Muscle of arm (tissue), 12 donors: ENCODE data around the gene POLE. TPM values are rescaled to one million over a fixed set of nuclear protein-coding genes. Genes with fewer than 3 reads are reported as not detected.

Experiments
- DNase-seq: peaks from one replicate; pipeline ENCODE4 v3.0.0-alpha.2; 2013
- polyA plus RNA-seq, 12 donors: library from polyadenylated mRNA; unstranded; fragments of 120-200 nt; gene quantifications; one replicate each; pipeline ENCODE4 v1.2.1, GENCODE V29; 2013; ENCODE audit not compliant: insufficient read length in 12 of 12

POLE gene
- polyA plus RNA-seq, 12 donors, result 20.6 to 61.5 (median 27.2) TPM; not detected in 1

DNA sequence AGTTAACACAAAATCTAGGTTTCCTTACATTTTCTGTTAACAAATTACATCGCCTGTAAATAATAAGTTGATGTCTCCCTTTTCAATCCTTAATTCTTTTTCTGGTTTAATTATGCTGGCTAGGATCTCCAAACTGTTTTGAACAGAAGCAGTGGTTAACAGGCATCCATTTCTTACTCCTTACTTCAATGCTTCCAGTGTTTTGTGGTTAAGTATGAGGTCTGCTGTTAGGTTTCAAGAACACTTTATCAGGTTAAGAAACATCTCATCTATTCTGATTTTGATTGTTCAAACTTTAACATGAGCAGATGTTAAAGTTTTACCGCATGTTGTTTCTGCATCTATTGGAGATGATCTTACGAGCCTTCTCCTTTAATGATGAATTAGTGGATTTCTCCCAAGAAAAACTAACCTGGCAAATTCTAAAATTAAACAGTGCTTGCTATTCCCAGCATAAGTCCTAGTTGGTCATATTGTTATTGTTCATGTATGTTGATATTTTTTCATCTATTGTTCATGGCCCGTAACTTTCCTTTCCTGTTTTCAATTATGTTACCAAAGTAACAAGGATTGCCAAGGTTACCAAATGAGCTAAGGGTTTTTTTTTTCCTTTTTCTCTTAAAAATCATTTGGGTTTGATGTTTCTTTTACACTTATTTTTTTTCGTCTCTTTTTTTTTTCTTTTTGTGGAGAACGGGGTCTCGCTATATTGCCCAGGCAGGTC is 33.4 kb downstream of the POLE start:
- DNase-seq, result no peak

DNA sequence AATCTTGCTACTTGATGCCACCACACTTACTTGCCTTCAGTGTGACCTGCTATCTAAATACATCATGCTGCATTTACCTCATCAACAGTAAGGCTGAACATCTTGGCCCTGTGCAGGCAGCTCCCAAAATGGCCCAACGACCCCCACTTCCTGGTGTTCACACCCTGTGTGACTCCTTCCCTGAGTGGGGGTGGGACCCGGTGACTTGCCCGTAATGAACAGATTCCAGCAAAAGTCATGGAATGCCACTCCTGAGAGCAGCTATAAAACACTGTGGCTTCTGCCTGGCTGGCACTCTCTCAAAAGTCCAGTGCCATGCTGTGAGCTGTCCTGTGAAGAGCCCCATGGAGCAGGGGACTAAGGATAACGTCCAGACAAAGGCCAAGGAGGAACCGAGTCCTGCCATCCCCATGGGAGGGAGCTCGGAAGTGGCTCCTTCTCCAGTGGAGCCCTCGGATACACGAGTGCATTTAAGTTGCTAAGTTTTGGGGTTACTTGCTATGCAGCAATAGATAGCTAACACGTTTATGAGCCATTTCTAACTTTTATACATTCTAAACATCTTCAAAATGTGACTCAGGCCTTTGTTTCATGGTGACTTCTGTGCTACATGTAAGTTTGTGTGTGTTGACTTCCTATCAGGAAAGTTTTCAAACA is 35.6 kb downstream of the POLE start:
- no peak for DNase-seq

DNA sequence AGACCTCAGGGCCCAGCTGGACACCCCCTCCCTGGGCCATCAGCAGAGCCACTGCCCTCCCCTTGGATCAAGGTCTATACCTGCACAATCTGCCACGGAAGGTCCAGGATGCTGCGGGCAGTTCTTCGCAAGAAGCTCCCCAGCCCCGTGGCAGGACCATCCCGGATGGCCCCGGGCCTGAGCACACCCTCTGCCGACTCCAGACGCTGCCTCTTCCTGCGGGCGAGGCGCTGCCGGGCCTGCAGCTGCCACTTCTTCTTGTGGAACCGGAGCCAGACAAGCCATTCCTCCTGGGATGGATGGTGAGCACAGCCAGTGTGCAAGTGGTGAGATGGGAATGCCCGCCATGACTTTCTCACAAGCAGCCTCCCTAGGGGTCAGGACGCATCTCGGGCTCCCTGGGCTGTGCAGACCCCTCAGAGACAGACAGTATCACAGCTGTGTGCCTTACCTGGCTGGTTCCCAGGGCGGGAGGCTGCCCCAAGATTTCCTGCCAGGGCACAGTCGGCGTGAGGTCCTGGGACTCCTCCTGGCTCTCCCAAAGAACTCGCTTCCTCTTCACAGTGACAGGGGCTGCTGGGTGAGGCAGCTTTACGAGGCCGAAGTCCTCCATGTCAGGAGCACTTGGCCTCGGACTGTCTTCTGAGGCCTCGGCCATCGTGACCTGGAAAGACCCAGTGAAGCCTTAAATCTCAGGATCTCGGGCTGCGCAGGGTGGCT is 37.8 kb downstream of the POLE start:
- no peak for DNase-seq

DNA sequence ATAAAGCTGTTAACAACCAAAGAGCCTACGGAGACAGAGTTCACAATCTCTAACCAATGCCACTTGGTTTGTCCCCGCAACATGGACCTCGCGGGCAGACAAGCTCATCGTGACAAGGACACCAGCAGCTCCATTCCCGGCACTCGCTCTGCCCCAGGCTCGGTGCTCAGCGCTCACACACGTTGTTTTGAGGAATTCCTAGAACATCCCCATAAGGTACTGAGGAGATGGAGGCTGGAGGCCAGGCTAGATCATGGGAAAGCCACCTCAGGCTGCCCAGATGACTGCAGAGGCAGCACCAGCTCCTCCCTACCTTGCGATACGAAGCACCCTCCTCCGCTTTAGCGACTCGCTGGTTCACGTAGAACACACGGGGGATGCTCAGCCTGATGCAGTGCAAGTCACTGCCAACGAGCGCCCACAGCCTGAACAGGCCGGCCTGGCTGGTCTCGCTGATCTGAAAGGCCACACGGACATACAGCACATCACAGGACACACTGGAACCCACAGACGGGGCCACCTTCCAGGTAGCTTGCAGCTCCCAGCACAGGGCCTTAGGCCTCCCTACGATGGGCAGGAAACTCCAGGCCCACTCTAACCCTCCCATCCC is 38.4 kb downstream of the POLE start:
- DNase-seq, result no peak

DNA sequence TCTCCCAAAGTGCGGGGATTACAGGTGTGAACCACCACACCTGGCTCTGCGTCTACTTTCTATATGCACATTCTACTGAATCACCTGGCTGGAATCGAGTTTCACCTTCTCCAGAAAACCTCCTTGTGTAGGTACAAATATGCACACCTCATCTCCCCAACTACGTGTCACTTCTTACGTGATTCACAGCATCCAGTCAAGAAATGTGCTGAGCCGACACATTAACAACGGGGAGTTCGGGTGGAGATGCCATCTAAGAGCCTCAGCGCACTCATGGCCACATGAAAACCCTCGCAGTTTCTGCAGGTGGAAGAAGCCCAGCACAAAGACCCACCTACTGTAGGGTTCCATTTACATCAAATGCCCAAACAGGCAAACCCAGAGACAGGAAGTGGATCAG is 39.3 kb downstream of the POLE start:
- DNase-seq, result no peak

DNA sequence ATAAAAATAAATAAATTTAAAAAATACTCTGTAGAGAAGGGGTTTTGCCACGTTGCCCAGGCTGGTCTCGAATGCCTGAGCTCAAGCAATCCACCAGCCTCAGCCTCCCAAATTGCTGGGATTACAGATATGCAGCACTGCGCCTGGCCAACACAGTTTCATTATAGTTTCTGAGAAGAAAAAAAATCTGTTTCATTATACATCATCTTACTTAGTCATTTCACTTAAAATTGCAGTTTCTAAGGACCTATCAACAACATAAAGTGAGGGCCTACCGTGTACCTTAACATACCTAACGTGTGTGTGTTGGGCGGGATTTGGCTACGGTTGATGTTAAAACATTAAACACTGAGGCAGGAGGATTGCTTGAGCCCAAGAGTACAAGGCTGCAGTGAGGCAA is 40.3 kb downstream of the POLE start:
- no peak for DNase-seq

DNA sequence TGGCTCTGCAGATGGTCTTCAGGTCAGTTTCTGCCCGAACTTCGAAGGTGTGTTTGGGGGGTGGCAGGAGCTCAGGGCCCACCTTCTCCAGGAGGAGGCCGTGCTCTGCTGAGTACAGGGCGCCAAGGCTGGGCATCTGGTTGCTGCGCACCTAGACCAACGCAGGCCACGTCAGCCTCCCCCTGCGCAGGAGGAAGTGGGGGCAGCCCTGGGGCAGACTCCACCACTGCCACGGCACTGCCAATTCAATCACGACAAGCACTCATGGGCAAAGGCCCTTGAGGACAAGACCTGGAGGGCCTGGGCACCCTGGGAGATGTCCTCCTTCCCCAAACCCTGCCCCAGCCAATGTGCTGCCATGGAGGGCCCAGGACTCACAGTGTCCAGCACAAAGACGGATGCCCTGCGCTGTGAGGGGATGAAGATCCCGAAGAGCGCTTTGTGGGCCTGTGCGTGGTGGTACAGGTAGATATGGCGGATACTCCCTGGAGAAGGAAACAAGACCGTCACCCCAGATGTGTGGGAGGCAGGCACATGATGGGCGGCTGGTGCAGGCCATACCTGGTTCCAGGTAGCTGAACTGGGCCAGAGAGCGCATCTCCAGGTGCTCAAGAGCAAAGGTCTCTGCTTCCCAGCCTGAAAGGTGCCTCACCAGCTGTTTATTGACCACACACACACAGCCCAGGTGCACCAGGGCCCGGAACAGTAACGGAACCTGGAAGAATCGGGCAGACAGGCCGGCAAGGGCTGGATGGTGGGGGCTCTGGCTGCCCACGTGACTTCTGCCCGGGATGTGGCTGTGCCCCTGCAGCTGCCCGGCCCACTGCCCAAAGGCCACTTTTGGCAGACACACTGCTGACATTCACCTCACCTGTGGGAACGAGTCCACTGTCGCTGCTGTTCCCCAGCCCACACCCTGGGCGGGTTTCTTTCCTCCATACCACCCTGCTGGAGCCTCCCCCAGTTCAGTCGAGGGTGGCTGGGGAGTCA is 44.0 kb downstream of the POLE start:
- DNase-seq, result no peak

DNA sequence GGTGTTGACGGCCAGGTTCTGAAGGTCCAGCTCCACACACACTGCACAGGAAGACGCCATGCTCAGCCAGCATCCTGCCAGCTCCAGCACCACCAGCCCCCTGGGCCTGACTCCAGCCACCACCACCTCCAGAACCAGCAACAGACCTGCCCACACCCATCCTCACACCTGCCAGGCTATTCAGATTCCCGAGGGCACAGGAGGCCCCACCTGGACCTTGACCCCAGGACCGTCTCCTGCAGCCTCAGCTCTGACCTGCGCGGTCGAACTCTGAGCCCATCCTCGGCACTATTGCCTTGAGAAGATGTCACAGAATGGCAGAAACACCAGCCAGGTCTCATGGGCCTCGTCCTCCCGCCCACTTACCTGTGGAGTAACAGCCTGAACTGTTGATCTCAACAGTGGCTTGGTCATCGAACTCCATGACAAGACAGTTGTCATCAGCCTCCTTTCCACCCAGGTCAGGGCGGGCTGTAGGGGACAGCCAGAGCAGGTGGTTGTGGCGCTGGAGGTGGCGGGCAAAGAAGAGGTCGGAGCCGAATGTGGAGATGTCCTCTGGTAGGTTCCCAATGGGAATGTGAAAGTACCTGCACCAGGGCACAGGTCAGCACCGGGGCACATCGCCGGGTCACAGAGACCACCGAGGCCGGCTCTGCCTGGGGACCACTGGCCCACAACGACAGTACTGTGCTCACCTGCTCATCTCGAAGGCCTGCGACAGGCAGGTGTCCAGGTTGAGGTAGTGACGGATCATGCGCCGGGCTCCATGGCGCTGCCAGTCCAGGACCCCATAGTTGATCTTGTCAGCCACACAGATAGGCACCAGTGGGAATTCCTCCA is 45.1 kb downstream of the POLE start:
- no peak for DNase-seq

DNA sequence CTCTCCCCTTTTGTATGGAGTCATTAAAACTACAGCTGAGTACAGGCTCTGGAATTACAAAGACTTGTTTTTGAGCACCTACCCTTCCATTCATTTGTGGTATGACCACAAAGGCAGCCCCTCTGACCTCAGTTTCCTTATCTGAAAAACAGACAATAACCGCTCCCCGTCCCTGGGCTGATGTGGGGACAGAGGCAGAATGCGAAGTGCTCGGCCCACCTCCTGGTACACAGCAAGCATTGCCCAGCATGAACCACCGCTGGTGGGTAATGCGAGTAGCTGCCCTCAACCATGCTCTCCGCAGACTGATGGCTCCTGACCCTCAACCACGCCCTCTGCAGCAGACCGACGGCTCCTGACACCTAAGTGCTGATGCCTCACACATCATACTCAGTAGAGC is 46.2 kb downstream of the POLE start:
- DNase-seq, result no peak

DNA sequence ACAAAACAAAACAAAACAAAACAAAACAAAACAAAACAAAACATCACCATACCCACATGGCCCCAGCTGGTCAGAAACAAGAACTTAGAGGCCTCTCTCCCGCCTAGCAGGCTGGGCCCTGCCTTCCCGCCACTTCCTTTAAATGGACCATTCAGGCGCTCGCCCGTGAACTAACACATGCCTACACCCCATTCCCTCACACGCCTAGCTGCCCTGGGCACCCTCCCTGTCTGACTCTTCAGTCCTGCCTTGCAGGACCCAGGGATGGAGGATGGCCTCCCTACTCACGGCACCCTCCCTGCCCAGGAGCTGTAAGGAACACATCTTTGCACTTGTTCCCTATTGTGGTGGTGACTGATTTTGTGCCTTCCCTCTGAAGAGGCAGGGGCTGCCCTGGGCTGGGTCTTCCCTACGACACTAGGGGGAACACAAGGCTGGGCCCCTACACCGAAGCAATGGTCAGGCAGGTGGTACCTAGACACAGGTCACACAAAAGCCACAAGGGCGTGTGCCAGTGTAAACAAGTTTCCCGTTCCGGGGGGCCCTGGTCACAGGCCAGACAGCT is 47.1 kb downstream of the POLE start:
- no peak for DNase-seq

DNA sequence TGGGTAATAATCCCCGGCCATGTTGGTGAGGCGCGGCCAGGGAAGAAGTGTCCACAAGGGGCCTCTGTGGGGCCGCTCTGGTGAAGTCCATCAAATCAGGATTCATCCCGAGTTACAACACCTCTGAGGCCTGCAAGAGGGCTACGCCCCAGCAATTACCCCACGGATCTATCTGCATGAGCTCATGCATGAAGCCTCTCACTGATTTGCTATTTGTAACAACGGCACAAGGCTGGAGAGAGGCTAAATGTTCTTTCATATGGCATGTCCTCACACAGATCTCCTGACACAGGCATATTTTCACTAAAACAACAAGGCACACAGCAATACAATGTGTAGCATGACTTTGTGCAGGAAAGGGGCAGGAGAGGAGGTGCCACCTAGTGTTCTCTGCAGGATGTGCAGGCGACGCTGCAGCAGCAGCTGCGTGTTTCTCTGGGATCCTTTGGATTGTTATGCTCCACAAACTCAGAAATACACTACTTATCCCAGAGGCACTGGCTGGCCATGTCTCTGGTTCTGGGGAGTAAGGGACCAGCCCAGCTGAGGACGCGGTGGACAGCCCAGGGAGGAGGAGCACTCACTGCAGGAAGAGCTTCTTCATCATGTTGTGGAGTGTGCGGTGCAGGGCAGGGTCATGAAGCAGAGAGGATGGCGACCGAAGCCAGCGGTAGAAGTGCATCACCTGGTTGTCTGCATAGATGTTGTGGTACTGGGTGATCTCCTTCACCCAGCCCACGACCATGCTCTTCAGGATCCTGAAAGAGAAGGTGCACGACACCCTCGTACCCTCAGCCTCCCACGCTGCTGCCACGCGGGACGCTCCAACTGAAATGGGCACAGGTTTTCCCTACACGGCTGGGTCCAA is 48.4 kb downstream of the POLE start:
- DNase-seq, result no peak

DNA sequence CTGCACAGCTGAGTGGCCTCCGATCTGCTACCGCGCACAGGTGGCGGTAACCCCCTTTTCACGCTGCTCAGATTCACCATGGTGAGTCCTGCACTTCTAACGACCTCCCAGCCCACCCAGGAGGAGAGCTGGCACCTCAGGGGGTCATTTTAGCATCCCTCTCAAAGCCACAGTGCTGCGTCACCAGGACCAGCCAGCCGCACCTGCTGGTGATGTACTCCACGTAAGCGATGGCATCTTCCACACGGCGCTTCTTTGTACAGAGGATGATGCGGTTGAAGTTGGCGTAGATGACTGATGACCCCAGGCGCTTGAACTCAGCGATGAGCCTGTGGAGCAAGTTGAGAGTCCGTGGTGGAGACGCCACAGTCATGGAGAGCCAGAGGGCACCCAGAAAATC is 49.3 kb downstream of the POLE start:
- DNase-seq, result no peak

DNA sequence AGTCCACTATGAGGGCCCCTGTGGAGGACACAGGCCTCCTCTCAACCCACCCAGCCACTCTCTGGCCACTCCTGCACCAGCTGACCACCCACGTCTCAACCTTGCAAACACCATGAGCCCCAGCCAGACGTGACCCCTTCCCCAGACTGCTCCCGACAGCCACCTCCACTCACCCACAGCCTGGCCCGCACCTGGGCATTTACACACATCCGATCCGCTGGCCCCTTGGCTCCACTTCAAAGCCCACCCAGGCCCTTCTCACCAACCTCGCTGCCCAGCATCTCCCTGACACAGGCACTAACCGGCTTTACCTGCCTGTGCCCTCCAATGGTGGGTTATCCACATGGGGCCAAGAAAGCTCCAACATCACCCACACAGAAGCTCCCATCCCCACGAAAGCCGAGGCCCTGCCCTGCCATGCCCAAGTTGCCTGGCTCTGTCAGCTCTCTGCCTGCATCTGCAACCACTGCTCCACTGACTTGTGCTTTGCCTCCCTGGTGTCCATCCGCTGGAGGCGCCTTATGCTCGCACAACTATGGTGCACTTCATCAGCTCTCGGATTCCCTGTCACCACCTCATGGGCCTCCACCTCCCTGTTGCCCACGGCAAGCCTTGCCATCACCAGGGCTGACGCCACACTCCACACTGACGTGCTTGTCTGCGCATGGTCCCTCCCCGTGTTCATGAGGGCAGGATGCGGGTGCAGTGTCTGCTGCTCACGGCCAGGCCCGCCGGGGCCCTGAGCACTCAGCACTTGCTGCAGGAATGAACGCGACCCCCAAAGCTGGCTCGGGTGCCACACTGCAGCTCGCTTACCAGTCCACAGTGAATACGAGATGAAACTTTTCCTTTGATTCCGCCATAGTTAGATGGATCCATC is 51.8 kb downstream of the POLE start:
- no peak for DNase-seq

DNA sequence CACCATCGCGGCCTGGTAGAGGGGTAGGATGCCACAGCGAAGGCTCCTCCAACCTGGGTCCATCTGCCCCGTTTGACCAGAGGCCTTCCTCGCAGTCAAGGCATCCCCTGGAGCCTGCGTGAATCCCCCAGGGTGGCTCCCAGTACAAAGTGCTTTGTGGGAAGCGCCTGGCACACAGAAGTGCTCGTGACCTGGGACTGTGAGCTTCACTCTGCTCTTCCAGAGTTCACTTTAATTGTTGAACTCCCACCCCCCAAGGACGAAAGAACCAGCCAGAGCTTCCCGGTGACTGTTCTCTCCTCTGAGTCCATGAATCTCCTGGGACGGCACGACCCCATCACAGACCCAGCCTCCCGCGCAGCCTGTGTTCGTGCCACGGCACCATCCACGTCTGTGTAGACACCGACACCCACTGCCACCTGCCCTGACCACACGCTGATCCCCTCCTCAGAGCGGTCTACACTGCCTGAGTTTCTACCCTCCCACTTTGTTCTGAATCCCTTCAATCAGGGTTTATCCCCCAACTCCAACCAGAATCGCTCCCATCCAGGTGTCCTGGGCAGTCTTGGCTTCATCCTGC is 52.6 kb downstream of the POLE start:
- no peak for DNase-seq

DNA sequence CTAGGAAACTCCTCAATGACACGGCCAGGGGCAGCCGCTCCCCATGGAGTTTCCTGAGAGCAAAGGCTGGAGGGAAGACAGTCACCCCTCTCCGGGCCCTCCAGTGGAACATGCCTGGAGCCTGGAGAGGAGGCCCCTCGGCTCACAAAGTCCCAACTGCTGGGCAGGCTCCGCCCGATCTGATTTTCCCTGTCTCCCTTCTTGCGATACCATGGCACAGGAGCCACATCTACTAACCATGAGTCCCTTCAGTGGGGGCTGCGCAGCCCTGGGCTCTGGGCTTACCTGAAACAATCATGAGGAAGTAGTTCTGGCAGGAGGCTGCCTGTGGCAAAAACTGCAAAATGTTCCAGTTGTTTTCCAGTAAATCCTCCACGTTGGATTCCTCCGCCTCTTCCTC is 53.2 kb downstream of the POLE start:
- no peak for DNase-seq

DNA sequence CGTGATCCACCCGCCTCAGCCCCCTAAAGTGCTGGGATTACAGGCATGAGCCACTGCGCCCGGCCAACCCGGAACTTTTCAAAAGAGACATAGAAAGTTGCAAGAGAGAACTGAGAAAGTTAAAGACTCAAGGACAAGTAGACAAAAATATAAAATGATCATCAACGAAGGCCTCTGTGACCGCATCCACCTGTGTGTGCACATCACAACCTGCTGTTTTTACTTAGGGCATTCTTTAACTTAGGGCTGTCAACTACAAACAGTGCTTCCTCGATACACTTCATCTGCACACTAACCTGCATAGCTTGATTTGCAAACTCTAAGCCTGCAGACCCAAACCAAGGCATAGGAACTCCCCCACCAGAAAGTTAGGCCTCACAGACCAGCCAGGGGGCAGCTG is 53.7 kb downstream of the POLE start:
- DNase-seq, result no peak

DNA sequence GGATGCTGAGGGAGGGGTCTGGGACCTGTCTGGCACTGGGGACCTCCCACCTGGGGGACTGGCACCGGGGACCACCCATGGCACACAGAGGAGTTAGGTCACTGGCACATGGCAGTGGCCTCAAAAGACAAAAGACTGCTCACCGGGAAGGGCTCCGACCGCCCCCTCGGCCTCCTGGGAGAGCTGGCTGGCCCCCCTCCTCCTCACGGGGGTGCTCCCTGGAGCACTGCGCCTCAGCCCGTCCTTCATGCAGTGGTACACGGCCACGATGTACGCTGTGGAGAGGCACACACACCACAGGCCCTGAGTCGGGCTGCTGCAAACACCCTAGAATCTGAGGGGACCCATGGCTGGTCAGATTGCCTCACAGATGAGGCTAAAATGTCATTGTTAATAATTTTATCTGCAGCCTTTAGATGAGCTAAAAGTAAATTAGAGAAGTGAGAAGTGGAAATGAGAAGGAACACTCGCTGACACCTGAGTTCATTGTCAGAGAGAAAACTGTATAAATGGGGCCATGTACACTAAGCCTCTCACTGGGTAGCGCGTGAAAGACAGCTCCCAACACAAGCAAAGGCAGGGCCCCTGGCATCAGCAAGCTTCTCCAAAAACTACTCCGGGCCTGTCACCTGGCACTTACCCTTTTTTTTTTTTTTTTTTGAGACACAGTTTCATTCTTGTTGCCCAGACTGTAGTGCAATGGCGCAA is 54.5 kb downstream of the POLE start:
- DNase-seq, result no peak
